ENCODE measurements around the gene UNC50. TPM values are rescaled to one million over a fixed set of nuclear protein-coding genes. Genes with fewer than 3 reads are reported as not detected.

Gene UNC50
- total RNA-seq, 1 donor: 36.2 TPM

DNA sequence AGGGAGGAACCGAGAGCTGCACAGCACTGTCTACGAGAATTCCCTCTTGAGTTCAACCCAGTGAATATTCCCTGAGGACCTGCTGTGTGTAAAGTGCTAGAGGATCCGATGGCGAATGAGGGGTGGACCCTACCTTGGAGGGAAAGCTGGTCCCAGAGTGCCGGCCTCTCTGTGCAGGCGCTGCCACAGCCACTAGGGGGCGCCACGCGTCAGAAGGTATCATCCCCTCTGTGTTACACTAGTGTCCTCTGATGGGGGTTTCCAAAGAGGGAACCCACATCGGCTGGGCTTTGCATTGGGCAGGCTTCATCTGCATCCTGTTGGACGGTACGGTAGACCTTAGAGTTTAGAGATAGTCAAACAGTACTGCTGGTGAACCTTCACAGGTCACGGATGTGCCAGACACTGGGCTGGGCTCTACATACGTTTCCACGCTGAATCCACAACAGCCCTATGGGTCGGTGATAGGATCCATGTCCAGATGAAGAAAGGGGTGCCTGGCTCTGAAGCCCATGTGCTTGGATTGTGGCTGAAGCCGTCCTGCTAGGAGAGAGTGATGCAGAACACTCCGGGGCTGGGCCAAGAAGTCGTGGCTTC is 39.1 kb upstream of the UNC50 start:
- peak; percentile 96 for DNase-seq (ENCODE audit: insufficient read length, low spot score, missing footprints)
- H3K9me3 ChIP-seq (ENCODE audit: low read depth, low read length): no peaks in the 10 kb centered on the region
- no peak overlapping the region for H3K4me3 ChIP-seq (ENCODE audit: insufficient read depth, low read length)
- no peaks in the 10 kb centered on the region for H3K36me3 ChIP-seq (ENCODE audit: insufficient read depth, low read length)
- H3K27ac ChIP-seq (ENCODE audit: low read depth, low read length): no peak overlapping the region
- TF ChIP-seq, protein P1, sequence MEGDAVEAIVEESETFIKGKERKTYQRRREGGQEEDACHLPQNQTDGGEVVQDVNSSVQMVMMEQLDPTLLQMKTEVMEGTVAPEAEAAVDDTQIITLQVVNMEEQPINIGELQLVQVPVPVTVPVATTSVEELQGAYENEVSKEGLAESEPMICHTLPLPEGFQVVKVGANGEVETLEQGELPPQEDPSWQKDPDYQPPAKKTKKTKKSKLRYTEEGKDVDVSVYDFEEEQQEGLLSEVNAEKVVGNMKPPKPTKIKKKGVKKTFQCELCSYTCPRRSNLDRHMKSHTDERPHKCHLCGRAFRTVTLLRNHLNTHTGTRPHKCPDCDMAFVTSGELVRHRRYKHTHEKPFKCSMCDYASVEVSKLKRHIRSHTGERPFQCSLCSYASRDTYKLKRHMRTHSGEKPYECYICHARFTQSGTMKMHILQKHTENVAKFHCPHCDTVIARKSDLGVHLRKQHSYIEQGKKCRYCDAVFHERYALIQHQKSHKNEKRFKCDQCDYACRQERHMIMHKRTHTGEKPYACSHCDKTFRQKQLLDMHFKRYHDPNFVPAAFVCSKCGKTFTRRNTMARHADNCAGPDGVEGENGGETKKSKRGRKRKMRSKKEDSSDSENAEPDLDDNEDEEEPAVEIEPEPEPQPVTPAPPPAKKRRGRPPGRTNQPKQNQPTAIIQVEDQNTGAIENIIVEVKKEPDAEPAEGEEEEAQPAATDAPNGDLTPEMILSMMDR (IDR thresholded peaks at IDR 0.05; ENCODE audit: extremely low read depth, low read depth, low read length): peak; percentile 79
- no peaks in the 10 kb centered on the region for H4K20me1 ChIP-seq (ENCODE audit: insufficient read depth, low read length)
- peaks cover 11% of the 10 kb centered on the region for H3K4me1 ChIP-seq (ENCODE audit: insufficient read depth, low read length)
- H3K4me2 ChIP-seq (ENCODE audit: insufficient read depth, low read length): no peak overlapping the region
- no peaks in the 10 kb centered on the region for H3K79me2 ChIP-seq (ENCODE audit: insufficient read depth, low read length)
- no peak overlapping the region for H2AFZ ChIP-seq (ENCODE audit: low read length)
- H3K27me3 ChIP-seq (ENCODE audit: insufficient read depth, low read length): no peaks in the 10 kb centered on the region

DNA sequence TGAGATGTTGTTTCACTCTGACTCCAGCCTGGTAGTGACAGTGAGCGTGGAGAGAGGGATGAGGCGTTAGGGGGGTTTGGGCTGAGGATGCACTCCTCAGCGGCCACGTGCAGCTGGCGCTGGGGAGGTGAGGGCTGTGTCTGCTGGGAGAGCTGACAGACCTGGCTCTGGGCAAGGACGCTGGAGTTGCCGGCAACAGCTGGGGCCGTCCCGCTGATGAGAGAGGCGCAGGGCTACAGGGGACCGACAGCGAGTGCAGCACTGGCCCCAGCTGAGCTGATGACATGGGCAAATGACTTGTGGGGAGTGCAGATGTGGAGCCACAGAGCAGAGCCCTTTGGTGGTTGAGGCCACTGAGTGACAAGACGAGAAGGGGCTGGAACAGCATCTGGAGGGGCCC is 38.5 kb upstream of the UNC50 start:
- Histone ChIP-seq H3K4me3 (ENCODE audit: insufficient read depth, low read length) (no peak overlapping the region), H3K36me3 (ENCODE audit: insufficient read depth, low read length) (no peaks in the 10 kb centered on the region), H3K27me3 (ENCODE audit: insufficient read depth, low read length) (no peaks in the 10 kb centered on the region), H3K27ac (ENCODE audit: low read depth, low read length) (no peak overlapping the region), H3K4me2 (ENCODE audit: insufficient read depth, low read length) (no peak overlapping the region), H3K9me3 (ENCODE audit: low read depth, low read length) (no peaks in the 10 kb centered on the region), H2AFZ (ENCODE audit: low read length) (no peak overlapping the region), H3K79me2 (ENCODE audit: insufficient read depth, low read length) (no peaks in the 10 kb centered on the region), H4K20me1 (ENCODE audit: insufficient read depth, low read length) (no peaks in the 10 kb centered on the region), H3K4me1 (ENCODE audit: insufficient read depth, low read length) (peaks cover 11% of the 10 kb centered on the region)
- TF ChIP-seq, protein P1 (IDR thresholded peaks at IDR 0.05; ENCODE audit: extremely low read depth, low read depth, low read length): no peak
- DNase-seq (ENCODE audit: insufficient read length, low spot score, missing footprints): no peak

DNA sequence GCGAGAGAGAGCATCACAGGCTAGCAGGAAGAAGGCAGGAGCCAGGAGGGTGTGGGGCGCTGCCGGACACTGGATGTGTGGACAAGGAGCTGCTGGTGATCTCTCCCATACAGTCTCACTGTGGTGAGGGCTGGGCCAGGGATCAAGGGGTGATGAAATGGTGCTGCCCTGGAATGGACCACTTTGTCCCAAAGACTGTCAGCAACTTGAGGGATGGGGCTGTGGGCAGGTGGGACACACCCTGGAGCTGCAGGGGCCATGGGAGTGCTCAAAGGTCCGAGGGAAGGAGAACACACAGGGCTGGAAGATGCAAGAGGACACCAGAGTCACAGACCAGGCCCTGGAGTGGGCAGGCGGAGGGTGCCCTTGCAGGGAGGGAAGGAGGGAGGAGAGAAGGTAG is 38.0 kb upstream of the UNC50 start:
- Histone ChIP-seq H2AFZ (ENCODE audit: low read length) (no peak overlapping the region), H3K27ac (ENCODE audit: low read depth, low read length) (no peak overlapping the region), H3K4me1 (ENCODE audit: insufficient read depth, low read length) (peaks cover 11% of the 10 kb centered on the region), H3K79me2 (ENCODE audit: insufficient read depth, low read length) (no peaks in the 10 kb centered on the region), H3K4me2 (ENCODE audit: insufficient read depth, low read length) (no peak overlapping the region), H3K9me3 (ENCODE audit: low read depth, low read length) (no peaks in the 10 kb centered on the region), H3K27me3 (ENCODE audit: insufficient read depth, low read length) (no peaks in the 10 kb centered on the region), H4K20me1 (ENCODE audit: insufficient read depth, low read length) (no peaks in the 10 kb centered on the region), H3K4me3 (ENCODE audit: insufficient read depth, low read length) (no peak overlapping the region), H3K36me3 (ENCODE audit: insufficient read depth, low read length) (no peaks in the 10 kb centered on the region)
- TF ChIP-seq, protein P1 (IDR thresholded peaks at IDR 0.05; ENCODE audit: extremely low read depth, low read depth, low read length): no peak
- DNase-seq (ENCODE audit: insufficient read length, low spot score, missing footprints): no peak

DNA sequence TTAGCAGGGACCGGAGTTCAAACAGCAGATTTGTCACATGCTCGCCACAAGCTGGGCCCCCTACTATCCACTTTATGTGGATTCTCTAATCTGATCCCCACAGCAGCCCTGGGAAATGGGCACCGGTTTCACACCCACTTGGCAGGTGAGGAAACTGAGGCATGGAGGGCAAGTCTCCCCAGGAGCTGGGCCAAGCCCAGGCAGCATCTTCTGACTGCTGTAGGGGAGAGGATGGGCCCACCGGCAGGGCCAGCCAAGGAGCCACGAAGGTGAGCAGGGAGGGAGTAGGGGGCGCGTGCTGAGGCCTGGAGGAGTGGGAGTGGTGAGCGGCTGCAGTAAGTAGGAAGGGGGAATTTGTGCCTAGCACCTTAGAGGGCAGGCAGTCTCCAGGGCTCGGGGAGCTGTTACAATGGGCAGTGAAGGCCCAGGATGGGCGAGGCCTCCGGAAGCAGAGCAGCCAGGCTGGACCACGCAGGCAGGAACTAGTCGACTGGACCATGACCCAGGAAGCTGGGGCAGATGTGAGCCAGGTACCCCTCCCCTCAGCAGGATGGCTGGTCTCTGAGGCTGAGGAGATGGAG is 37.2 kb upstream of the UNC50 start:
- Histone ChIP-seq H4K20me1 (ENCODE audit: insufficient read depth, low read length) (no peaks in the 10 kb centered on the region), H3K9me3 (ENCODE audit: low read depth, low read length) (no peaks in the 10 kb centered on the region), H3K79me2 (ENCODE audit: insufficient read depth, low read length) (no peaks in the 10 kb centered on the region), H3K4me1 (ENCODE audit: insufficient read depth, low read length) (peaks cover 11% of the 10 kb centered on the region), H3K27me3 (ENCODE audit: insufficient read depth, low read length) (no peaks in the 10 kb centered on the region), H3K36me3 (ENCODE audit: insufficient read depth, low read length) (no peaks in the 10 kb centered on the region), H3K27ac (ENCODE audit: low read depth, low read length) (no peak overlapping the region), H3K4me2 (ENCODE audit: insufficient read depth, low read length) (no peak overlapping the region), H3K4me3 (ENCODE audit: insufficient read depth, low read length) (no peak overlapping the region), H2AFZ (ENCODE audit: low read length) (no peak overlapping the region)
- DNase-seq (ENCODE audit: insufficient read length, low spot score, missing footprints): no peak
- TF ChIP-seq, protein P1 (IDR thresholded peaks at IDR 0.05; ENCODE audit: extremely low read depth, low read depth, low read length): no peak
